HG02798 (cell line): ENCODE measurements around the gene ZNF91.
A peak's percentile ranks its signal among the peaks of the same experiment; 100 is the strongest.
"Not testable (repeated sequence)": the region's sequence is repeated elsewhere in the genome, so short reads cannot be mapped to it uniquely, and the experiment has no call there.

Source experiments
- ATAC-seq: cut with Tn5 transposase; IDR thresholded peaks from one replicate; pipeline ENCODE4 v1.9.1; 2021; ENCODE audit warnings: mild to moderate bottlenecking; ENCODE audit not compliant: unreplicated experiment, poor library complexity

Gene ZNF91

DNA sequence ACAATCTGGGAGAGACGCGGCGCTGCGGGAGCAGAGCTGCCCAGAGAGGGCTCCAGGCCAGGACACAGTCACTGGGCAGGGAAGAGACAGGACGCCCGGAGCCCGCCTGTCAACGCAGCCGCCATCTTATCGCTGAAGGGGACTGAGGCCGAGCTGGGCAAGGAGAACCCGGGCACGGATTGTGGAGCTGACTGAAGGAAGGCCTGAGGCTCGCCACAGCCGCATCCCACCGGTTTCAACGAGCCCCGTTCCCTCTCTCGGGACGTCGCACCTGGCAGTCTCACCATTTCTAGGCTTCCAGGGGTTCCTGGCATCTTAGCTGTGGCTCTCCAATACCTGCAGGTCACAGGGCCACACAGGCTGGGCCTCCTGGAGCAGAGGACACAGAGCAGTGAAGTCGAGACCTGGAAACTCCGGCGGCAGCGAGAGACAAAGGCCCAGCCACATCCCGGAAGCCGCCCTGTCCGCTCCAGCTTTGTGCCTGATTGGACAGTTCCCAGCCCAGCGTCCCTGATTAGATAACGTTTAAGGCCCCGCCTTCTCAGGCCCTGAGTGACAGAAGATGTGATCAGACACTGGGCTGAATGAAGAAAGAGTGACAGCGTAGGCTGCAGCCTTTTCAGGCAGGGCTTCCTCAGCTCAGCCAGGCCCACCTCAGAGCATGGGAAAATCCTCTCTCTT, at the start of gene ZNF91:
Gene ZNF91 (minus strand): TSS at position 431 of the 681 bp plus-strand sequence. CDS start 117 bp downstream, at position 314.
- ATAC-seq, result peak; percentile 99

- ATAC-seq, result no peak
Measured at GRCh38 chr19:23440791-23441190, 45.5 kb upstream of the ZNF91 start.

GRCh38 chr19:23440207-23440606, 44.9 kb upstream of the ZNF91 start:
- no peak for ATAC-seq

DNA sequence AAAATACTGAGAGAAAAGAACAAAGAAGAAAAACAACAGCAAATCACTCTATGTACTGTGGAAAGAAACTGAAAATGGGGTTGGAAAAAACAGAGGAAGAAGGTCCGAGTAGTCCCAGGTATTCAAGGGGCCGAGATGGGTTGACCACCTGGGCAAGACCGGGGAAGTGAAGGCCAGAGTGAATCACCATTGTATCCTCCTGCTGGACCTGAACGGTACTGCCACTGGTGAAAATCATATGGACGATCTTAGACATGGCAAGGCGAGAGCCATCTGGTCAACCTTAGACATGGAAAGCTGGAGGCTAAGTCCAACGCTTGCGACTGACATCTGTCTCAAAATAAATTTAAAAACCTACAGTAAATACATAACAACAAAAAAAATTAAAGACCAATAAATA, 44.4 kb upstream of the ZNF91 start:
- ATAC-seq, result no peak

- ATAC-seq, result no peak
Measured at GRCh38 chr19:23437901-23438300, 42.6 kb upstream of the ZNF91 start.

DNA sequence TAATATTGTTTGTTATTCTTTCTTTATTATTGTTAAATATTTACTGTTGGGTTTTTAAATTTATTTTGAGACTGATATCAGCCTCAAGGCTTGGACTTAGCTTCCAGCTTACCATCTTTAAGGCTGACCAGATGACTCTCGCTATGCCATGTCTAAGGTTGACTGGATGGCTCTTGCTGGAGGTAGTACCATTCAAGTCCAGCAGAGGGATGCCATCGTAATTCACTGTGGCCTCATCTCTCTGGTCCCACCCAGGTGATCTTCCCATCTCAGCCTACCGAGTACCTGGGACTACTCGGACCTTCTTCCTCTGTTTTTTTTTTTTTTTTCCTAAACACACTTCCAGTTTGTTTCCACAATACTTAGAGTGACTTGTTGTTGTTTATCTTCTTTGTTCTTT, 41.7 kb upstream of the ZNF91 start:
- ATAC-seq, result no peak

- no peak for ATAC-seq
Measured at GRCh38 chr19:23436318-23436717, 41.0 kb upstream of the ZNF91 start.

DNA sequence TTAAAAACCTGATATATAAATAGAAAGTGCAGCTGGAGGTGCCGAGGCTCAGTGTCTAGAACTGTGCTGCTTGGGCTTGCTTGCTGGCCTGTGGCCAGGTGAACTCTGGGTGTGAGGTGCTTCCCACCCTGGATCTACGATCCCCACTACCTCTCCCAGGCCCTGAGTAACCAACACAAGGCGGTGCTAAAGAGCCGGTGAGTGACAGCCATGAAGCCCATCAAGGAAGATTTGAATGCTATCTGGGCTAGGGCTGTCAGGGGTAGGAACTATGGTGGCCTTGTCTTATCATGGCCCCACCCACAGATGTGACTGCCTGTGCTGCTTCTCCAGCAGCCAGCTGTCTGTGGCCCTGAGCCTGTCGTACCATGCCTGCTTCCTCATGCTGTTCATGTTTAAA, 25.6 kb upstream of the ZNF91 start:
- ATAC-seq, result no peak

GRCh38 chr19:23419261-23419660, 24.0 kb upstream of the ZNF91 start:
- ATAC-seq, result not testable (repeated sequence)

DNA sequence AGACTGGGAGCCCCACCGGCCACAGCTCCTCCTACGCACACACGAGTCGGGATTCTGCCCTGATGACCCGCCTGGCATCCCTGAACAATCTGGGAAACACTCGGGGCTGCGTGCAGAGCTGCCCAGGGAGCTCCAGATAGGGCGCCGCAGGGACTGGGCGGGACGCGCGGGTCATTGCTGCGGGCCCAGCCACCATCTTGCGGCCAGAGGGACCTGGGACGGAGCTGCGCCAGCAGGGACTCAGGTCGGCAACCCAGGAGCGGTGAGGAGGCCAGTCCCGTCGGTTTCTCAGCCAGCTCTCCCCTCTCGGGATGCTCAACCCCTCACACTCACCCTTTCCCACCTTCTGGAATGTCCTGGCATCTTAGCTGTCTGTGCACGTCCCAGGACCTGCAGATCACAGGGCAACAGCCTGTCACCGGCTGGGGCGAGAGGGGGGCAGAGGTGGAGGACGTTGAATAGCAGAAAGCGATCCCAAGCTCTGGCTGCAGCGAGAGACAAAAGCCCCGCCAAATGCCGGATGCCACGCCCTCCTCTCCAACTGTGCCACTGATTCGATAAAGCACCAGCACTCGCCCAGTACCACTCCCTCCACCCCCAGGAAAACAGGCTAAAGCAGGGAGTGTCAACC, 20.4 kb upstream of the ZNF91 start:
- no peak for ATAC-seq

DNA sequence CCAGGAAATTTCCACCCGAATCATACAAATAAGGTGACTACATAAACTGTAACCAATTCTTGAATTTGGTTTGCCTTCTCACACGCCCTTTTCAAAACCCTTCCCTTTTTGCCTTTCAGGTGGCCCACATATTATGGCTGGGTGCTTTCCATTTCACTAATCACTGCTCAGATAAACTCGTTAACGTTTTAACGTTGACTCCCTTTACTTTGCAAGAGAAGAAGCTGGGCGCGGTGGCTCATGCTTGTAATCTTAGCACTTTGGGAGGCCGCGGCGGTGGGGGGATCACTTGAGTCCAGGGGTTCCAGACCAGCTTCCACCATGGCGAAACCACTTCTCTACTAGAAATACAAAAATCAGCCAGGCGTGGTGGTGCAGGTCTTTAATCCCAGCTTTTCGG, 19.8 kb upstream of the ZNF91 start:
- ATAC-seq, result no peak

GRCh38 chr19:23410155-23410554, 14.9 kb upstream of the ZNF91 start:
- no peak for ATAC-seq

GRCh38 chr19:23409392-23410048, 14.2 kb upstream of the ZNF91 start:
- ATAC-seq, result no peak

DNA sequence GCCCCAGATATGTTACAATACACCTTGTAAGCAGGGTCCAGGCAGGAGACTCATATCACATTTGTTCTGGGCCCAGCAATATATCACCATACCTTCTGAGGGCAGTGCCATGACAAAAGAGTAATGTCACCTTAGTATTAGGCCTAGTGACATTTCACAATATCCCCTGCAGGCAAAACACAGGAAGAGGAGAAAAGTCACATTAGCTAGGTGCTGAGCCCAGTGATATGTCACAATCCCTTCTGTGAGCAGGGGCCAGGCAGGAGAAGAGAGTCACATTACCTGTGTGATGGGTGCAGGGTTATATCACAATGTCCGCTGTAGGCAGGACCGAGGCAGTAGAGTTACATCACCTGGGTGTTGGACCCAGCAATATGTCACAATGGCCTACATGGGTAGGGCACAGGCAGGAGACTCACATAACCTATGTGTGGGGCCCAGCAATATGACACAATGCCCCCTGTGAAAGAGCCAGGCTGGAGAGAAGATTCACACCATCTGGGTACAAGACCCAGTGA, 12.4 kb upstream of the ZNF91 start:
- ATAC-seq, result no peak

- ATAC-seq, result no peak
Measured at GRCh38 chr19:23406721-23407120, 11.4 kb upstream of the ZNF91 start.

- no peak for ATAC-seq
Measured at GRCh38 chr19:23406091-23406490, 10.8 kb upstream of the ZNF91 start.

DNA sequence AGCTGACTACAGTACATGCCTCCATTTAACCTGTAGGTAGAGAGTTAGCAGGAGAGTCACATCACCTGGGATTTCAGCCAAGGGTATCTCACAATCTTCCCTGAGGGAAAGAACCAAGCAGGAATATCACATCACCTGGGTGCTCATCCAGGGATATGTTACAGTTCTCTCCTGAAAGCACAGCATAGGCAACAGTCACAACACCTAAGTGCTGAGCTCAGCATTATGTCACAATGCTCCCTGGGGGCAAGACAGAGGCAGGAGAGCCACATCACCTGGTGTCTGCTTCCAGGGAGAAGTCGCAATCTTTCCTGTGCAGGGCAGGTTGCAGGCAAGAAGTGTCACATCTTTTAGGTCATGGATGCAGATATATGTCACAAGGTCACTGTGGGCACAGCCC, 9.4 kb upstream of the ZNF91 start:
- no peak for ATAC-seq

DNA sequence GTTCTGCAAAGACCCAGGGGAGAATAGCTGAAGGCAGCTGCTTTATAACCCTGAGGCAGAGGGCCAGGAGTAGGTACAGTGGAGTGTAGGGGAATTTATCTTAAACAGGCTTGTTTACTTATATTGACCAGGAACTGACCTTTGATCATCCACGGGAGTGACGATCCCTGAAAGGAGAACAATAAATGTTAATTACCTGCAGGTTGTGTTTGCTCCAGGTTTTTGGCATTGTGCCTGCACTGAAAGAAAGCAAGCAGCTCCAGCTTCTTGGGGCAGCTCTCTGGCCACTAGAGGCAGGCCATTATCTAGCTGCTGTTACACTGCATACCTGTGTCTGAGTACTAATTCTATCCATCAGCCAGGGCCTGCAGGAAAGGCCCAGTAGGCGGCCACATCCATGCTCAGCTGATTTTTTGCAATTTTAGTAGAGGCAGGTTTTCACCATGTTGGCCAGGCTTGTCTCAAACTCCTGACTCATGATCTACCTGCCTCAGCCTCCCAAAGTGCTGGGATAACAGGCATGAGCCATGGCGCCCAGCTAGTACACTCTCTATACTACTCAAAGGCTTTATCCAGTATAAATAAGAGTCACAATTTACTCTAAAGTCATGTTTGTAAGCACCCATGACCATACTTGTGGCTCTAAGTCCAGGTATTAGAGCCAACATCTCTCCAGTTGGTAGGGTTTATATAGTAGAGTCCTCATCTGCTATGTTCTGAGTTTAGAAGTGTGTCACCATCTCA, 8.5 kb upstream of the ZNF91 start:
- no peak for ATAC-seq

DNA sequence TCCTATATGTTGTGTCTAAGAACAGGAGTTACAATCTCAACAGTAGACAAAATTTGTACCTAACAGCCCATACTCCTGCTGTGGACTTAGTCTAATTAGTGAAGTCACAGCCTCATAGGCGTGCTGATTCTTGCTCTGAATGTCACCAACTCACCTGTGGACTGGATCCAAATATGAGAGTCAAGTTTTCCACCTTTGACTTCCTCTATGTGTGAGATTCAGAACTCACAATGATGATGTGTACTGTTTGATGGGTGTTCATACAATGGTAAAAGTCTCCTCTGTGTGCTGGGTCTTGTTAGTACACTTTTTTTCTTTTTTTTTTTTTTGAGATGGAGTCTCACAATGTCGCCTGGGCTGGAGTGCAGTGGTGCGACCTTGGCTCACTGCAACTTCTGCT, 7.8 kb upstream of the ZNF91 start:
- ATAC-seq, result no peak

GRCh38 chr19:23402388-23402787, 7.1 kb upstream of the ZNF91 start:
- no peak for ATAC-seq

DNA sequence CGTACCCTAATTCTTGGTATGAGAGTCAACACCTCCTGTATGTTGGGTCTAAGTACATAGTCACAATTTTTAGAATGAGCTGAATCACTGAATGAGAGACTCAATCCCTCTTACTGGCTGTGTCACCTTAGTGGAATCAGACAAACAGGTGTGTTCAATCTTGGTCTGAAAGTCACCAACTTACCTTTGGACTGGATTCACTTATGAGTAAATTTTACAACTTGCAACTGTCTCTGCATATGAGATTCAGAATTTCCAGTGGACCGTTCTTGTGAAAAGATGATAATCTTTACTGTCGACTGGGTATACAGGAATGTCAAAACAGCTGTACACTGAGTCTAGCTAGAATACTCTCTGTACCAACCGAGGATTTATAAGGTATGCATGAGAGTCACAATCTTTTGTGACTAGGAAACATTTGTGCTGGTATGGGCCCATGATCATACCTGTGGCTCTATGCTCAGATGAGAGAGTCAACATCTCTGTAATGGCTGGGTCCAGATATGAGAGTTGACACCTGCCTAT, 5.9 kb upstream of the ZNF91 start:
- ATAC-seq, result no peak
